Pons (tissue), 1 donor: ENCODE data around the gene LCE1A.

ENCODE experiments used
- DNase-seq: peaks from one replicate; pipeline ENCODE4 v3.0.0-alpha.2; 2016; ENCODE audit warnings: low spot score

The LCE1A gene

GRCh38 chr1:152827173-152827572 is at the start of gene LCE1A:
TSS of gene LCE1A (plus strand) at chr1:152827473. CDS start at chr1:152827473, 0 bp downstream.
- DNase-seq = no peak

GRCh38 chr1:152777510-152778137 is 49.6 kb upstream of the LCE1A start:
- DNase-seq = no peak

GRCh38 chr1:152783095-152783494 is 44.2 kb upstream of the LCE1A start:
- no peak for DNase-seq

- no peak for DNase-seq
Observed at GRCh38 chr1:152786077-152786476, 41.2 kb upstream of the LCE1A start, which contains the start of gene LCE1E. TSS of gene LCE1E (plus strand) at chr1:152786257. CDS start at chr1:152787300, 1,043 bp downstream.

GRCh38 chr1:152795686-152796085 is 31.6 kb upstream of the LCE1A start:
- peak; percentile 9 for DNase-seq

- DNase-seq = no peak
Observed at GRCh38 chr1:152796421-152796820, 30.9 kb upstream of the LCE1A start, which contains the start of gene LCE1D. TSS of gene LCE1D (plus strand) at chr1:152796721. CDS start at chr1:152797795, 1,074 bp downstream.

- no peak for DNase-seq
Observed at GRCh38 chr1:152801333-152801732, 25.9 kb upstream of the LCE1A start.

GRCh38 chr1:152806576-152806975 is 20.7 kb upstream of the LCE1A start, which contains the start of gene LCE1C:
TSS of gene LCE1C (minus strand) at chr1:152806651. CDS start at chr1:152805478, 1,173 bp downstream.
- DNase-seq = no peak

GRCh38 chr1:152811050-152811449 is 16.2 kb upstream of the LCE1A start:
- no peak for DNase-seq

GRCh38 chr1:152811671-152812070 is 15.6 kb upstream of the LCE1A start, which contains the start of gene LCE1B:
TSS of gene LCE1B (plus strand) at chr1:152811971. CDS start at chr1:152812447, 476 bp downstream.
- no peak for DNase-seq

GRCh38 chr1:152817309-152817708 is 10.0 kb upstream of the LCE1A start:
- DNase-seq = no peak

GRCh38 chr1:152823294-152823693 is 4.0 kb upstream of the LCE1A start:
- DNase-seq = no peak

- no peak for DNase-seq
Observed at GRCh38 chr1:152824964-152825363, 2.3 kb upstream of the LCE1A start.

- DNase-seq = no peak
Observed at GRCh38 chr1:152836870-152837269, 9.6 kb downstream of the LCE1A start.

- DNase-seq = no peak
Observed at GRCh38 chr1:152842556-152842955, 15.3 kb downstream of the LCE1A start, which contains the start of gene LCE6A. TSS of gene LCE6A (plus strand) at chr1:152842856. CDS start at chr1:152843521, 665 bp downstream.

GRCh38 chr1:152855661-152856060 is 28.4 kb downstream of the LCE1A start:
- no peak for DNase-seq

- no peak for DNase-seq
Observed at GRCh38 chr1:152858062-152858461, 30.8 kb downstream of the LCE1A start.

GRCh38 chr1:152859696-152860095 is 32.4 kb downstream of the LCE1A start, which contains the start of gene LCE7A:
TSS of gene LCE7A (plus strand) at chr1:152859996. CDS start at chr1:152860698, 702 bp downstream.
- DNase-seq = no peak

GRCh38 chr1:152860129-152860528 is 32.9 kb downstream of the LCE1A start:
- no peak for DNase-seq

- no peak for DNase-seq
Observed at GRCh38 chr1:152861374-152861773, 34.1 kb downstream of the LCE1A start.

- DNase-seq = no peak
Observed at GRCh38 chr1:152864443-152864842, 37.2 kb downstream of the LCE1A start.

- DNase-seq = no peak
Observed at GRCh38 chr1:152866321-152866720, 39.0 kb downstream of the LCE1A start.

GRCh38 chr1:152869808-152870419 is 42.6 kb downstream of the LCE1A start:
- DNase-seq = peak; percentile 73
